HepG2 (cell line): ENCODE data around the gene ODC1. TPM values are rescaled to one million over a fixed set of nuclear protein-coding genes. Genes with fewer than 3 reads are reported as not detected.
A peak's percentile ranks its signal among the peaks of the same experiment; 100 is the strongest.

Experiments
- HNF4G ChIP-seq, 2 experiments: sonication (generic) in 1 of 2; formaldehyde crosslinking in 1 of 2; IDR thresholded peaks; 2 replicates each; pipeline versions ENCODE4 v1.4.0 to v1.6.1; 2011 to 2020; ENCODE audit warnings: borderline replicate concordance in 2 of 2, low read depth in 2 of 2, mild to moderate bottlenecking in 2 of 2, low read length in 1 of 2, missing genetic modification reagents in 1 of 2, moderate library complexity in 1 of 2
- MAX ChIP-seq: IDR thresholded peaks from 2 replicates; pipeline ENCODE4 v1.6.1; 2012; ENCODE audit warnings: inconsistent platforms
- MBD4 ChIP-seq: IDR thresholded peaks from 2 replicates; pipeline ENCODE4 v1.6.1; 2012; ENCODE audit warnings: low read length, inconsistent platforms, borderline replicate concordance
- MEIS2 ChIP-seq: sonication (generic); formaldehyde crosslinking; IDR thresholded peaks from 2 replicates; pipeline ENCODE4 v1.9.0; 2021; ENCODE audit warnings: mild to moderate bottlenecking, missing genetic modification reagents
- MTA3 ChIP-seq: sonication (generic); formaldehyde crosslinking; IDR thresholded peaks from 2 replicates; pipeline ENCODE4 v1.4.0; 2020; ENCODE audit warnings: missing genetic modification reagents
- NR2F6 ChIP-seq, 2 experiments: IDR thresholded peaks; 2 replicates each; pipeline ENCODE4 v1.6.1; 2016; ENCODE audit warnings: antibody characterized with exemption in 1 of 2, mild to moderate bottlenecking in 1 of 2
- RARA ChIP-seq: IDR thresholded peaks from 2 replicates; pipeline ENCODE4 v1.6.1; 2016; ENCODE audit warnings: missing genetic modification reagents, missing compliant biosample characterization
- RNF2 ChIP-seq: fragments of 450-650 bp; conservative IDR thresholded peaks from 2 replicates; pipeline ENCODE4 v1.6.1; 2016; ENCODE audit warnings: low read depth
- ZNF205 ChIP-seq: IDR thresholded peaks from 2 replicates; pipeline ENCODE4 v1.6.1; 2018; ENCODE audit warnings: missing biosample characterization, missing genetic modification reagents
- ZNF224 ChIP-seq: sonication (generic); formaldehyde crosslinking; IDR thresholded peaks from 2 replicates; pipeline ENCODE4 v1.5.0; 2020; ENCODE audit warnings: mild to moderate bottlenecking, missing genetic modification reagents
- ZNF552 ChIP-seq: sonication (generic); formaldehyde crosslinking; IDR thresholded peaks from 2 replicates; pipeline ENCODE4 v1.9.0; 2022; ENCODE audit warnings: missing genetic modification reagents, mild to moderate bottlenecking, borderline replicate concordance
- ZNF670 ChIP-seq: sonication (generic); formaldehyde crosslinking; IDR thresholded peaks from 2 replicates; pipeline ENCODE4 v1.8.0; 2022; ENCODE audit warnings: mild to moderate bottlenecking, missing genetic modification reagents, borderline replicate concordance
- ZNF780A ChIP-seq: sonication (generic); formaldehyde crosslinking; IDR thresholded peaks from 2 replicates; pipeline ENCODE4 v1.8.0; 2022; ENCODE audit warnings: mild to moderate bottlenecking, missing genetic modification reagents, moderate library complexity
- ZNF816 ChIP-seq: sonication (generic); formaldehyde crosslinking; IDR thresholded peaks from 2 replicates; pipeline ENCODE4 v1.8.0; 2022; ENCODE audit warnings: missing genetic modification reagents, mild to moderate bottlenecking, borderline replicate concordance
- ZNF841 ChIP-seq: sonication (generic); formaldehyde crosslinking; IDR thresholded peaks from 2 replicates; pipeline ENCODE4 v1.8.1; 2023; ENCODE audit warnings: missing genetic modification reagents, borderline replicate concordance
- polyA plus RNA-seq, 8 experiments: library from polyadenylated mRNA; depleted of rRNA in 3 of 8; stranded (reverse) in 7 of 8; unstranded in 1 of 8; fragments of >200 nt; fragmentation: Illumina TruSeq in 4 of 8; extraction: Trizol in 4 of 8; gene quantifications; 2 replicates each; pipeline versions ENCODE4 v1.2.1 to v1.2.3, GENCODE V29; 2011 to 2016; ENCODE audit warnings: low read depth in 4 of 8, missing spikeins in 1 of 8, mixed read lengths in 1 of 8; ENCODE audit not compliant: insufficient read depth in 1 of 8
- total RNA-seq, 5 experiments: library from RNA; depleted of rRNA; stranded (reverse); fragments of >200 nt; fragmentation: Illumina TruSeq; extraction: Trizol; gene quantifications; 2 replicates each; pipeline ENCODE4 v1.2.3, GENCODE V29; 2016; ENCODE audit warnings: low read depth in 1 of 5
- TF ChIP-seq, protein P1 (sequence below): sonication (generic); formaldehyde crosslinking; IDR thresholded peaks from 2 replicates; pipeline ENCODE4 v1.5.0; 2020; ENCODE audit warnings: missing genetic modification reagents, mild to moderate bottlenecking, borderline replicate concordance
- TF ChIP-seq, protein P2 (sequence below): sonication (generic); formaldehyde crosslinking; IDR thresholded peaks from 2 replicates; pipeline ENCODE4 v1.9.0; 2021; ENCODE audit warnings: mild to moderate bottlenecking, missing genetic modification reagents
- TF ChIP-seq, protein P3 (sequence below), 2 experiments: sonication (generic) in 1 of 2; formaldehyde crosslinking in 1 of 2; IDR thresholded peaks; 2 replicates each; pipeline versions ENCODE4 v1.4.0 to v1.6.1; 2018 to 2020; ENCODE audit warnings: missing genetic modification reagents in 2 of 2, borderline replicate concordance in 1 of 2, low read depth in 1 of 2, mild to moderate bottlenecking in 1 of 2, missing biosample characterization in 1 of 2
- TF ChIP-seq, protein P4 (sequence below): sonication (generic); formaldehyde crosslinking; IDR thresholded peaks from 2 replicates; pipeline ENCODE4 v1.4.0; 2020; ENCODE audit warnings: low read depth, mild to moderate bottlenecking, missing genetic modification reagents

ODC1 gene
- total and polyA plus RNA-seq, 2 of the 13 experiments (the other 11 are each of a cell fraction or from before 2014, with no cell fraction given) = 142 to 371 TPM

DNA sequence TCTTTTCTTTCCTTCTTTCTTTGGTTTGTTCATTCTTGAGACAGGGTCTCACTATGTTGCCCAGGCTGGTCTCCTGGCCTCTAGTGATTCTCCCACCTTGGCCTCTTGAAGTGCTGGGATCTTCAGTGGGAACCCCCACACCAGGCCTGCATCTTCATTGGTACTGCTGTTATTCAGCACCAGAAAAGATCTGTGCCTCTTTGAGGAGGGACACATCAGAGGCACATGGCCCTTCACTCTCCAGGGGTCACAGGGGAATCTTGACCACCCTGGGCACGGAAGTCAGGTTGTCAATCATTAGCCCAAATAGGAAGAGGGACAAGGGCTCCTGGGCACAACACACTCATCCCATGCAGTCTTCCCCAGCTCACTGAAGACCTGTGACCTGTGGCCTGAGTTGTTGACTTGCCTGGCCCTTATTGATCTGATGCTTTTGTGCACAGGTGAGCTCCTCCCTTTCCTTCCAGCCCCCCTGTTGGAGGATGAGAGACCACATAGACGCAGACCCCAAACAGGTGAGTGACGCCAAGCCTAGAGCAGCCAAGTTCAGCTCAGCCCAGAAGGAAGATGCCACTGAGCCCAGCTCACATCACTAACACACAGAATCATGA lies 33.0 kb upstream of the ODC1 start (continued):
- TF ChIP-seq RARA (peak; percentile 91), ZNF205 (peak; percentile 56; the same call in 1 of the 2 replicates), MEIS2 (peak; percentile 55; the same call in 1 of the 2 replicates), ZNF816 (CRISPR knock-in tag) (peak; percentile 32; the same call in 1 of the 2 replicates), MAX (peak; percentile 85), ZNF780A (CRISPR knock-in tag) (no peak), RNF2 (no peak), ZNF841 (CRISPR knock-in tag) (no peak), NR2F6 (IDR thresholded peaks at IDR 0.05) (peak; percentile 93), NR2F6 (CRISPR knock-in tag; IDR thresholded peaks at IDR 0.05) (peak; percentile 87), ZNF670 (CRISPR knock-in tag) (peak; percentile 80; the same call in 1 of the 2 replicates), ZNF224 (no peak), MBD4 (no peak), ZNF552 (CRISPR knock-in tag) (no peak), MTA3 (no peak), HNF4G (IDR thresholded peaks at IDR 0.05; ENCODE audit: borderline replicate concordance, low read depth, low read length) (no peak), HNF4G (CRISPR knock-in tag; IDR thresholded peaks at IDR 0.05; ENCODE audit: borderline replicate concordance, low read depth) (peak; percentile 23; the same call in 1 of the 2 replicates)
- TF ChIP-seq, protein P1, sequence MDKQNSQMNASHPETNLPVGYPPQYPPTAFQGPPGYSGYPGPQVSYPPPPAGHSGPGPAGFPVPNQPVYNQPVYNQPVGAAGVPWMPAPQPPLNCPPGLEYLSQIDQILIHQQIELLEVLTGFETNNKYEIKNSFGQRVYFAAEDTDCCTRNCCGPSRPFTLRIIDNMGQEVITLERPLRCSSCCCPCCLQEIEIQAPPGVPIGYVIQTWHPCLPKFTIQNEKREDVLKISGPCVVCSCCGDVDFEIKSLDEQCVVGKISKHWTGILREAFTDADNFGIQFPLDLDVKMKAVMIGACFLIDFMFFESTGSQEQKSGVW = no peak
- TF ChIP-seq, protein P2, sequence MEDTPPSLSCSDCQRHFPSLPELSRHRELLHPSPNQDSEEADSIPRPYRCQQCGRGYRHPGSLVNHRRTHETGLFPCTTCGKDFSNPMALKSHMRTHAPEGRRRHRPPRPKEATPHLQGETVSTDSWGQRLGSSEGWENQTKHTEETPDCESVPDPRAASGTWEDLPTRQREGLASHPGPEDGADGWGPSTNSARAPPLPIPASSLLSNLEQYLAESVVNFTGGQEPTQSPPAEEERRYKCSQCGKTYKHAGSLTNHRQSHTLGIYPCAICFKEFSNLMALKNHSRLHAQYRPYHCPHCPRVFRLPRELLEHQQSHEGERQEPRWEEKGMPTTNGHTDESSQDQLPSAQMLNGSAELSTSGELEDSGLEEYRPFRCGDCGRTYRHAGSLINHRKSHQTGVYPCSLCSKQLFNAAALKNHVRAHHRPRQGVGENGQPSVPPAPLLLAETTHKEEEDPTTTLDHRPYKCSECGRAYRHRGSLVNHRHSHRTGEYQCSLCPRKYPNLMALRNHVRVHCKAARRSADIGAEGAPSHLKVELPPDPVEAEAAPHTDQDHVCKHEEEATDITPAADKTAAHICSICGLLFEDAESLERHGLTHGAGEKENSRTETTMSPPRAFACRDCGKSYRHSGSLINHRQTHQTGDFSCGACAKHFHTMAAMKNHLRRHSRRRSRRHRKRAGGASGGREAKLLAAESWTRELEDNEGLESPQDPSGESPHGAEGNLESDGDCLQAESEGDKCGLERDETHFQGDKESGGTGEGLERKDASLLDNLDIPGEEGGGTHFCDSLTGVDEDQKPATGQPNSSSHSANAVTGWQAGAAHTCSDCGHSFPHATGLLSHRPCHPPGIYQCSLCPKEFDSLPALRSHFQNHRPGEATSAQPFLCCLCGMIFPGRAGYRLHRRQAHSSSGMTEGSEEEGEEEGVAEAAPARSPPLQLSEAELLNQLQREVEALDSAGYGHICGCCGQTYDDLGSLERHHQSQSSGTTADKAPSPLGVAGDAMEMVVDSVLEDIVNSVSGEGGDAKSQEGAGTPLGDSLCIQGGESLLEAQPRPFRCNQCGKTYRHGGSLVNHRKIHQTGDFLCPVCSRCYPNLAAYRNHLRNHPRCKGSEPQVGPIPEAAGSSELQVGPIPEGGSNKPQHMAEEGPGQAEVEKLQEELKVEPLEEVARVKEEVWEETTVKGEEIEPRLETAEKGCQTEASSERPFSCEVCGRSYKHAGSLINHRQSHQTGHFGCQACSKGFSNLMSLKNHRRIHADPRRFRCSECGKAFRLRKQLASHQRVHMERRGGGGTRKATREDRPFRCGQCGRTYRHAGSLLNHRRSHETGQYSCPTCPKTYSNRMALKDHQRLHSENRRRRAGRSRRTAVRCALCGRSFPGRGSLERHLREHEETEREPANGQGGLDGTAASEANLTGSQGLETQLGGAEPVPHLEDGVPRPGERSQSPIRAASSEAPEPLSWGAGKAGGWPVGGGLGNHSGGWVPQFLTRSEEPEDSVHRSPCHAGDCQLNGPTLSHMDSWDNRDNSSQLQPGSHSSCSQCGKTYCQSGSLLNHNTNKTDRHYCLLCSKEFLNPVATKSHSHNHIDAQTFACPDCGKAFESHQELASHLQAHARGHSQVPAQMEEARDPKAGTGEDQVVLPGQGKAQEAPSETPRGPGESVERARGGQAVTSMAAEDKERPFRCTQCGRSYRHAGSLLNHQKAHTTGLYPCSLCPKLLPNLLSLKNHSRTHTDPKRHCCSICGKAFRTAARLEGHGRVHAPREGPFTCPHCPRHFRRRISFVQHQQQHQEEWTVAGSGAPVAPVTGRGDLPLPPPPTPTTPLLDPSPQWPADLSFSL (CRISPR knock-in tag) = no peak
- TF ChIP-seq, protein P3, sequence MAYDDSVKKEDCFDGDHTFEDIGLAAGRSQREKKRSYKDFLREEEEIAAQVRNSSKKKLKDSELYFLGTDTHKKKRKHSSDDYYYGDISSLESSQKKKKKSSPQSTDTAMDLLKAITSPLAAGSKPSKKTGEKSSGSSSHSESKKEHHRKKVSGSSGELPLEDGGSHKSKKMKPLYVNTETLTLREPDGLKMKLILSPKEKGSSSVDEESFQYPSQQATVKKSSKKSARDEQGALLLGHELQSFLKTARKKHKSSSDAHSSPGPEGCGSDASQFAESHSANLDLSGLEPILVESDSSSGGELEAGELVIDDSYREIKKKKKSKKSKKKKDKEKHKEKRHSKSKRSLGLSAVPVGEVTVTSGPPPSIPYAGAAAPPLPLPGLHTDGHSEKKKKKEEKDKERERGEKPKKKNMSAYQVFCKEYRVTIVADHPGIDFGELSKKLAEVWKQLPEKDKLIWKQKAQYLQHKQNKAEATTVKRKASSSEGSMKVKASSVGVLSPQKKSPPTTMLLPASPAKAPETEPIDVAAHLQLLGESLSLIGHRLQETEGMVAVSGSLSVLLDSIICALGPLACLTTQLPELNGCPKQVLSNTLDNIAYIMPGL (CRISPR knock-in tag; IDR thresholded peaks at IDR 0.05; ENCODE audit: borderline replicate concordance in 1 of 2, low read depth in 1 of 2) = no peak
- TF ChIP-seq, protein P4, sequence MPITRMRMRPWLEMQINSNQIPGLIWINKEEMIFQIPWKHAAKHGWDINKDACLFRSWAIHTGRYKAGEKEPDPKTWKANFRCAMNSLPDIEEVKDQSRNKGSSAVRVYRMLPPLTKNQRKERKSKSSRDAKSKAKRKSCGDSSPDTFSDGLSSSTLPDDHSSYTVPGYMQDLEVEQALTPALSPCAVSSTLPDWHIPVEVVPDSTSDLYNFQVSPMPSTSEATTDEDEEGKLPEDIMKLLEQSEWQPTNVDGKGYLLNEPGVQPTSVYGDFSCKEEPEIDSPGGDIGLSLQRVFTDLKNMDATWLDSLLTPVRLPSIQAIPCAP (CRISPR knock-in tag) = no peak
